ENCODE measurements around the gene CELSR1.

DNA sequence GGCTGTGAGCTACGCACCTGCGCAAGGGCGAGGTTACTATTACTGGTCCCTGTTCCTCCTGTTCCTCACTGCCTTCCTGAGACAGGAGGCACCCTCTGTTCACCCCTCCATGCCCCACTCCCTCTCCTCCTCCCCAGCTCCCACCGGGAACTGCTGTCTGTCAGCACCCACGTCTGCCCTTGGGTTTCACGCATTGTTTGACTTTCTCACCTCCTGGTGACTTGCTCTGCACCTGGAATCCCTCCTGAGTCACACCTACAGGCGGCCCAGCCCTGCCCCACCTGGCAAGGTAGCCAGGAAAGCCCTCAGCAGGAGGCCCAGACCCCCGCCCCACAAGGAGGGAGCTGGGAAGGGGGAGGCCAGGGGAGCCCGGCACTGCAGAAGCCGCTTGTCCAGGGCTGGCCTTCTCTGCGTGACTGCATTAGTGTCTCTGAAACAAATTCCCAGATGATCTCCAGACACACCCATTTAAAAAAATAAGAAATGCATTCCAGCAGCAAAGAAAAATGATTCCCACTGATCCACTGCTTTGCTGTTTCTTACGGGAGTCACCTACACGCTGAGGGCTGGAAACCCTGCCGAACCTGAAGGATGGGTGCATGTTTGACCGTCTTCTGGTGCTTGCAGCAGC, 86.4 kb downstream of the CELSR1 start:
- TF ChIP-seq, protein P1, sequence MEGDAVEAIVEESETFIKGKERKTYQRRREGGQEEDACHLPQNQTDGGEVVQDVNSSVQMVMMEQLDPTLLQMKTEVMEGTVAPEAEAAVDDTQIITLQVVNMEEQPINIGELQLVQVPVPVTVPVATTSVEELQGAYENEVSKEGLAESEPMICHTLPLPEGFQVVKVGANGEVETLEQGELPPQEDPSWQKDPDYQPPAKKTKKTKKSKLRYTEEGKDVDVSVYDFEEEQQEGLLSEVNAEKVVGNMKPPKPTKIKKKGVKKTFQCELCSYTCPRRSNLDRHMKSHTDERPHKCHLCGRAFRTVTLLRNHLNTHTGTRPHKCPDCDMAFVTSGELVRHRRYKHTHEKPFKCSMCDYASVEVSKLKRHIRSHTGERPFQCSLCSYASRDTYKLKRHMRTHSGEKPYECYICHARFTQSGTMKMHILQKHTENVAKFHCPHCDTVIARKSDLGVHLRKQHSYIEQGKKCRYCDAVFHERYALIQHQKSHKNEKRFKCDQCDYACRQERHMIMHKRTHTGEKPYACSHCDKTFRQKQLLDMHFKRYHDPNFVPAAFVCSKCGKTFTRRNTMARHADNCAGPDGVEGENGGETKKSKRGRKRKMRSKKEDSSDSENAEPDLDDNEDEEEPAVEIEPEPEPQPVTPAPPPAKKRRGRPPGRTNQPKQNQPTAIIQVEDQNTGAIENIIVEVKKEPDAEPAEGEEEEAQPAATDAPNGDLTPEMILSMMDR (IDR thresholded peaks at IDR 0.05), result no peak
- TF ChIP-seq ZFX (IDR thresholded peaks at IDR 0.05; ENCODE audit: borderline replicate concordance), result no peak

All from 22Rv1 (cell line).